ENCODE results near the gene ITGA11. TPM values are rescaled to one million over a fixed set of nuclear protein-coding genes. Genes with fewer than 3 reads are reported as not detected.

ITGA11 gene
- total and polyA plus RNA-seq, 2 donors (not counting 1 experiment from before 2014, with no cell fraction given) = 21.5 to 29.6 TPM

DNA sequence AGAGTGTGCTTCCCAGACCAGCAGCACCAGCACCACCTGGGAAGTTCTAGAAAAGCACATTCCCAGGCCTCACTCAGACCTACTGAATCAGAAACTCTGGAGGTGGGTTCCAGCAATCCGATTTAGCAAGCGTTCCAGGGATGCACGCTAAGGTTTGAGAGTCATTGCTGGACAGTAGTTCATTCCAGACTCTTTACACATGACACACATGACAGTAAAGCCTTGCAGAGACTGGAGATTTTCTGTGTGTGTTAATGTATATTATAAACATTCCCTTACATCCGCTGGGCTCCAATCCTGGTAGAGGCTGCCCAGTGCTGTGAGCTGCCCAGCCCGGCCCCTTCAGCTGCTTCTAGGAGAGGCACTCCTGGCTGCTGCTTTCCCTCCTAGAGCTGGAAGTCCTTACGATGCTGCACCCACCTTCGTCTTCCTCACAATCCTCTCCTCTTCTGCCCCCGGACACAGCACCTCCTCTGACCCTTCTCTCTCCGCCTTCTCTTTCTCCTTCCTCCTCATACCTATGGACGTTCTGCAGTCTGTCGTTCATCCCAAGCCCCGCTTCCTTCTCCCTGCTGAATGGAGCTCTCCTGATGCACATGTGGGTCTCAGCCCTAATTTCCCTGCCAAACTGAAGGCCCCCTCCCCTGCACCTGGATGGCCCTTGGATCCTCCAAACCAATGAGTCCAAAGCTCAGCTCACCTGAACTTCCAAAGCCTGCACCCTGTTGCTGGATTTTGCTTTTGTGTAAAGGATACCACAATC, 44.4 kb downstream of the ITGA11 start:
- Histone ChIP-seq H3K4me1 (ENCODE audit: control insufficient read depth, extremely low read depth, insufficient read depth, low read length) (peaks cover 20% of the 10 kb centered on the region), H3K4me3 (replicated peaks in 1 of 4; ENCODE audit: control extremely low read depth in 1 of 4, insufficient read depth in 1 of 4, low read depth in 3 of 4, low read length in 4 of 4) (no peak overlapping the region), H3K9me3 (ENCODE audit: control insufficient read depth, insufficient read depth, low read depth, low read length) (no peaks in the 10 kb centered on the region), H4K20me1 (ENCODE audit: control insufficient read depth, extremely low read depth, insufficient read depth, low read length) (no peaks in the 10 kb centered on the region), H3K27me3 (ENCODE audit: control insufficient read depth, insufficient read depth, low read length) (peaks cover 6% of the 10 kb centered on the region), H3K79me2 (ENCODE audit: control insufficient read depth, insufficient read depth, low read length) (no peaks in the 10 kb centered on the region), H3K27ac (ENCODE audit: insufficient read depth, low read length) (no peak overlapping the region), H3K36me3 (ENCODE audit: control insufficient read depth, insufficient read depth, low read length) (no peaks in the 10 kb centered on the region), H2AFZ (ENCODE audit: low read length) (no peak overlapping the region), H3K9ac (ENCODE audit: insufficient read depth, low read length) (no peak overlapping the region), H3K4me2 (ENCODE audit: extremely low read depth, insufficient read depth, low read length) (no peak overlapping the region)
- no peak for TF ChIP-seq CTCF (conservative IDR thresholded peaks at IDR 0.05 in 1 of 2, IDR thresholded peaks at IDR 0.05 in 1 of 2; ENCODE audit: low read depth in 1 of 2, low read length in 2 of 2)
- DNase-seq (ENCODE audit: low read depth in 2 of 2) = no peak

DNA sequence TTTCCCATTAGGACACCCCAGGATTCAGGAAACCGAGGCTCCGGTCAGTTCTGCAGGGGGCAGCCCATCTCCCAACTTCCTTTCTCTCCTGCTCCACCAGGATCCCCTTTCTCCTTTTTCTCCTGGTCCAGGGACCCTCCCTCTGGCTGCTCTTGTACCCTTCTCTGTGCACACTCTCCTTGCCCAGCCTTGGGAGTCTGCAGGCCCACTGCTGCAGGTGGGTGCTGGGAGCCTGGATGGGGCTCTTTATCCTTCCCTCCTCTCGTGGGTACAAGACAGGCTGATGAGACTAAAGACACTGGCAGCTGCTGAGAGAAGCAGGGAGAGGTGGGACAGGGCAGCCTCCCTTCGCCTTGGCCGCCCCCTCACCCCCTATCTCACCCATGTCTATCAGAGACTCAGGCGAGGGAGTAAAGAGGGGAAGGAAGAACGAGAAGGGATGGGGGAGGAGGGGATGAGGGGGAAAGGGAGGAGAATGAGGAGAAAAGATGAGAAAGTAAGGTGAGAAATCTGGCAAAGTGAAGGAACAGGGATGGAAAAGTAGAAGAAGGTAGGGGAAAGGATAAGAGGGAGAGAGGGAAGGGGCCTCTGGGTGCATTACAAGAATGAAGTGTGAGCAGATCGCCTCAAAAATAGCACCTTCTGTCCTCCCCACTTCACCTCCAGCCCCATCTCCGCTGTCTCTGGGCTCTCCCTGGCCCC, 45.2 kb downstream of the ITGA11 start:
- H3K36me3 ChIP-seq (ENCODE audit: control insufficient read depth, insufficient read depth, low read length) = no peaks in the 10 kb centered on the region

GRCh38 chr15:68385671-68386586, 46.0 kb downstream of the ITGA11 start:
- Histone ChIP-seq H3K4me3 (replicated peaks in 1 of 4; ENCODE audit: control extremely low read depth in 1 of 4, insufficient read depth in 1 of 4, low read depth in 3 of 4, low read length in 4 of 4) (no peak overlapping the region), H3K9me3 (ENCODE audit: control insufficient read depth, insufficient read depth, low read depth, low read length) (no peaks in the 10 kb centered on the region), H3K36me3 (ENCODE audit: control insufficient read depth, insufficient read depth, low read length) (no peaks in the 10 kb centered on the region), H3K4me1 (ENCODE audit: control insufficient read depth, extremely low read depth, insufficient read depth, low read length) (peaks cover 20% of the 10 kb centered on the region), H3K27ac (ENCODE audit: insufficient read depth, low read length) (no peak overlapping the region), H3K79me2 (ENCODE audit: control insufficient read depth, insufficient read depth, low read length) (no peaks in the 10 kb centered on the region), H3K4me2 (ENCODE audit: extremely low read depth, insufficient read depth, low read length) (no peak overlapping the region), H2AFZ (ENCODE audit: low read length) (no peak overlapping the region), H3K9ac (ENCODE audit: insufficient read depth, low read length) (no peak overlapping the region), H4K20me1 (ENCODE audit: control insufficient read depth, extremely low read depth, insufficient read depth, low read length) (no peaks in the 10 kb centered on the region), H3K27me3 (ENCODE audit: control insufficient read depth, insufficient read depth, low read length) (peaks cover 6% of the 10 kb centered on the region)
- DNase-seq (ENCODE audit: low read depth in 2 of 2) = no peak
- no peak for TF ChIP-seq EZH2 (IDR thresholded peaks at IDR 0.05; ENCODE audit: low read length, missing control alignments)
- no peak for TF ChIP-seq CTCF (conservative IDR thresholded peaks at IDR 0.05 in 1 of 2, IDR thresholded peaks at IDR 0.05 in 1 of 2; ENCODE audit: low read depth in 1 of 2, low read length in 2 of 2)

More for the DNA sequence above, 45.2 kb downstream of the ITGA11 start:
- Histone ChIP-seq H3K4me1 (ENCODE audit: control insufficient read depth, extremely low read depth, insufficient read depth, low read length) (peaks cover 20% of the 10 kb centered on the region), H3K79me2 (ENCODE audit: control insufficient read depth, insufficient read depth, low read length) (no peaks in the 10 kb centered on the region), H3K4me2 (ENCODE audit: extremely low read depth, insufficient read depth, low read length) (no peak overlapping the region), H3K9ac (ENCODE audit: insufficient read depth, low read length) (no peak overlapping the region), H3K4me3 (replicated peaks in 1 of 4; ENCODE audit: control extremely low read depth in 1 of 4, insufficient read depth in 1 of 4, low read depth in 3 of 4, low read length in 4 of 4) (no peak overlapping the region), H3K27ac (ENCODE audit: insufficient read depth, low read length) (no peak overlapping the region), H3K9me3 (ENCODE audit: control insufficient read depth, insufficient read depth, low read depth, low read length) (no peaks in the 10 kb centered on the region), H2AFZ (ENCODE audit: low read length) (no peak overlapping the region), H4K20me1 (ENCODE audit: control insufficient read depth, extremely low read depth, insufficient read depth, low read length) (no peaks in the 10 kb centered on the region), H3K27me3 (ENCODE audit: control insufficient read depth, insufficient read depth, low read length) (peaks cover 6% of the 10 kb centered on the region)
- no peak for TF ChIP-seq EZH2 (IDR thresholded peaks at IDR 0.05; ENCODE audit: low read length, missing control alignments)
- no peak for DNase-seq (ENCODE audit: low read depth in 2 of 2)

Data from fibroblast of lung (primary cell).